Calu3 (cell line): ENCODE results near the gene ZNF574. TPM values are rescaled to one million over a fixed set of nuclear protein-coding genes. Genes with fewer than 3 reads are reported as not detected.
A peak's percentile ranks its signal among the peaks of the same experiment; 100 is the strongest.

Experiments
- BruUV-seq: library from RNA; stranded (reverse); fragments of 400-500 nt; replicated peaks from 2 replicates; lab custom pipeline; 2021; lab: Mats Ljungman, UMichigan
- CTCF ChIA-PET: fragments of 300-600 bp; sonication (Branson Sonifier 250); formaldehyde crosslinking; loops from one replicate; lab custom pipeline; 2022; ENCODE audit warnings: antibody characterized with exemption; lab: Charles Lee
- DNase-seq: peaks from one replicate; pipeline ENCODE4 v3.0.0; 2022
- H3K27ac Mint-ChIP-seq: one replicate; pipeline ENCODE4 v1.8.0; 2022; ENCODE audit warnings: mixed read lengths; ENCODE audit not compliant: unreplicated experiment
- H3K27me3 Mint-ChIP-seq: one replicate; pipeline ENCODE4 v1.8.0; 2022; ENCODE audit warnings: mixed read lengths; ENCODE audit not compliant: unreplicated experiment
- H3K36me3 Mint-ChIP-seq: one replicate; pipeline ENCODE4 v1.8.0; 2022; ENCODE audit warnings: mild to moderate bottlenecking, moderate library complexity, mixed read lengths; ENCODE audit not compliant: insufficient read depth, unreplicated experiment
- H3K4me1 Mint-ChIP-seq: one replicate; pipeline ENCODE4 v1.8.0; 2022; ENCODE audit warnings: mild to moderate bottlenecking, low read depth, mixed read lengths; ENCODE audit not compliant: unreplicated experiment
- H3K4me3 Mint-ChIP-seq: one replicate; pipeline ENCODE4 v1.8.0; 2022; ENCODE audit warnings: mild to moderate bottlenecking, low read depth, moderate library complexity, mixed read lengths; ENCODE audit not compliant: unreplicated experiment
- H3K9me3 Mint-ChIP-seq: one replicate; pipeline ENCODE4 v1.8.0; 2022; ENCODE audit warnings: low read depth, mixed read lengths; ENCODE audit not compliant: unreplicated experiment
- intact Hi-C: fragments of 100-400 bp; cut with micrococcal nuclease; formaldehyde crosslinking; loops from one replicate; pipeline ENCODE4 v1.10.0; 2022; ENCODE audit not compliant: unreplicated experiment
- total RNA-seq: library from RNA; stranded (reverse); gene quantifications from 2 replicates; pipeline ENCODE4 v1.2.3, GENCODE V29; 2022
- TF ChIP-seq, protein P1 (sequence below): fragments of 200-600 bp; IDR thresholded peaks from one replicate; pipeline ENCODE4 v1.8.0; 2022; ENCODE audit warnings: antibody characterized with exemption; ENCODE audit not compliant: unreplicated experiment

ZNF574 gene
- total RNA-seq, 1 experiment from 2014 or later, result 22.0 TPM

DNA sequence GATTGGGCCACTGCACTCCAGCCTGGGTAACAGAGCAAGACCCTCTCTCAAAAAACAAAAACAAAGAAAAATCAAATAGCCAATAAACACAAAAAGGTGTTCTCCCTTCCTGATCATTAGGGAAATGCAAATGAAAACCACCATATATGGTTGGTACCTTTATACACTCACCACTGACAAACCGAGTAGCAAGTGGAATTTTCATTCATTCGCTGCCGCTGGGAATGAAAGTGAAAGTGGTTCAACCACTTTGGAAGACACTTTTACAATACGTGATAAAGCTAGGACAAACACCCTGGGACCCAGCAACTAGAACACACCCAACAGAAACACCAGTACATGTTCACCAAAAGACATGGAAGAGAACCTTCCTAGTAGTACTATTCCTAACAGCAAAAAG, 27.0 kb upstream of the ZNF574 start:
- TF ChIP-seq, protein P1, sequence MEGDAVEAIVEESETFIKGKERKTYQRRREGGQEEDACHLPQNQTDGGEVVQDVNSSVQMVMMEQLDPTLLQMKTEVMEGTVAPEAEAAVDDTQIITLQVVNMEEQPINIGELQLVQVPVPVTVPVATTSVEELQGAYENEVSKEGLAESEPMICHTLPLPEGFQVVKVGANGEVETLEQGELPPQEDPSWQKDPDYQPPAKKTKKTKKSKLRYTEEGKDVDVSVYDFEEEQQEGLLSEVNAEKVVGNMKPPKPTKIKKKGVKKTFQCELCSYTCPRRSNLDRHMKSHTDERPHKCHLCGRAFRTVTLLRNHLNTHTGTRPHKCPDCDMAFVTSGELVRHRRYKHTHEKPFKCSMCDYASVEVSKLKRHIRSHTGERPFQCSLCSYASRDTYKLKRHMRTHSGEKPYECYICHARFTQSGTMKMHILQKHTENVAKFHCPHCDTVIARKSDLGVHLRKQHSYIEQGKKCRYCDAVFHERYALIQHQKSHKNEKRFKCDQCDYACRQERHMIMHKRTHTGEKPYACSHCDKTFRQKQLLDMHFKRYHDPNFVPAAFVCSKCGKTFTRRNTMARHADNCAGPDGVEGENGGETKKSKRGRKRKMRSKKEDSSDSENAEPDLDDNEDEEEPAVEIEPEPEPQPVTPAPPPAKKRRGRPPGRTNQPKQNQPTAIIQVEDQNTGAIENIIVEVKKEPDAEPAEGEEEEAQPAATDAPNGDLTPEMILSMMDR, result no peak
- Mint-ChIP-seq H3K9me3 (no peaks in the 10 kb centered on the region), H3K4me1 (peaks cover 24% of the 10 kb centered on the region), H3K36me3 (no peaks in the 10 kb centered on the region), H3K27me3 (peaks cover 32% of the 10 kb centered on the region), H3K27ac (peak overlapping the region; percentile 40), H3K4me3 (peak overlapping the region; percentile 68)
- no TSS peak for BruUV-seq
- CTCF ChIA-PET, result interaction anchor here (0.9 to 2.1 kb wide), 3 partner anchors 9 to 27 kb away, joined by 3 to 8 read pairs (median 4); partner anchors contain the start of gene ZNF574
- intact Hi-C loops, result no loop called here
- peak; percentile 38 for DNase-seq

DNA sequence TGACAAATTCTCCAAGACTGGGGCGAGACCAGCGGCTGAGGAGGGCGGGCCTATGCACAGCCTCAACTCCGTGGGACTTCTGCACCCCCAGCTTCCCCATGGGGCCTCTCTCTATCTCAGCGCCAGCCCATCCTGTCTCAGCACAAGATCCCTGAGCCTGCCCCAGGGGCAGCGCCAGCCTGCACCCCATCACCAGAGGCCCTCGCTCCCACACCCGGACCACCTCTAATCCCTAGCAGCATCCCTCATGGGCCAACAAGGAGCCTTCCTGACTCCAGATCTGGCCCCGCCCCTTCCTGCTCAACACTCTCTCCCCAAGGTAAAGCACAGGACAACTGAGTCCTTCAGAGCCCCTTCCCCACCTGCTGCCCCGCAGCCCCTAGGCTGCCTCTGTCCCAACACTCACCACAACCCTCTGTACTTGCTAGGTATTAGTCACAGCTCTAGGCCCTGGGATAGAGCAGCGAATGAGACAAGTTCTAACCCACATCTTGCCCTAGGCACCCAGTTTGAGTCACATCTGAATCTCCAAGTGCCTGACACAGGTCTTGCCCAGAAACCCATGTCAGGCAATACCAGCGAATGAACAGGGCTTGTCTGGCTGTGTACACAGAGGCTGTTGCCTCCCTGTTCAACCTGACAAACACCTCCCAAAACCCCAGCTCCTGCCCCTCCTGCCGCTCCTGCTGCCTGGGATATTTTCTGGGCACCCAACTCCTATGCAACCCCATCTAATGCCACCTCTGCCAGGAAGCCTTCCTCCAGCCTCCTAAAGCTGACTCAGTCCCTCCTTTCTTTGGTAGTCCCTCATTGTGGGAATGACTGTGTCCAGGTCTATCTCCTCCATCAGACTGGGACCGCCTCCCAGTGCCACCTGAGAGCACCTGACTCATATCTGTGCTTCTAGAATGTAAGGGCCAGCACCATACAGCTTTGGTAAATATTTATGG, 24.5 kb upstream of the ZNF574 start:
- BruUV-seq, result no TSS peak
- intact Hi-C loops, result no loop called here
- no peak overlapping the region for H3K4me3 Mint-ChIP-seq
- TF ChIP-seq, protein P1, result no peak
- peaks cover 27% of the 10 kb centered on the region for H3K27me3 Mint-ChIP-seq
- H3K27ac Mint-ChIP-seq, result peak overlapping the region; percentile 43
- no peaks in the 10 kb centered on the region for H3K9me3 Mint-ChIP-seq
- DNase-seq, result peak; percentile 56
- peaks cover 24% of the 10 kb centered on the region for H3K4me1 Mint-ChIP-seq
- CTCF ChIA-PET, result interaction anchor here (1.1 to 2.1 kb wide), 3 partner anchors 9 to 30 kb away, joined by 3 to 10 read pairs (median 4); no protein-coding TSS in a partner anchor
- no peaks in the 10 kb centered on the region for H3K36me3 Mint-ChIP-seq

DNA sequence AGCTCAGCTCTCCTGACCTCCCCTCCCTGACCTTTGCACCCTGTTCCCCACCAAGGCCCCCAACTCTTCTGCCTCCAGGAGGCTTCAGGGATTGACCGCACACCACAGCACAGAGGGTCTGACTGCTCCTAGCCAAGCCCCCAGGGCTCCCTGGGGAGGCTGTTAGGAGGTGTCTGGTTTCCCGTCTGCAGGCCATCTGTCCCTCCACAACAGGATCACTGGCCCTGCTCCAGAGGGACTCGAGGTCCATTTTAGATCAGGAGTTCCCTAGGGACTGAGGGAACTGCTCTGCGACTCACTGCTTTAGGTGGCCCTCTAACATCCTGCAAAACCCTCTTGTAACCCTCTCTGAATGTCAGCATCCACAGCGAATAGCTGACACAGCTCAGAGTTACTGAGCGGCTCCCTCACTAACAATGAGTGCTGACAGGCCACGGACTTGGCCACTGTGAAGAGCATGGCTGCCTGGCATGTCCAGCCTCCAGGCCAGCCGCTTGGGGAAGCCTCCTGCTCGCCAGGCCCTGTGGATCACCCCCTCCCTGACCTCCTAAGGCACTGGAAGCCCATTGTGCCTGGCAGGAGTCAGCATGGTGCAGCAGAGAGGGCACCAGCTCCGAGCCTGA, 23.6 kb upstream of the ZNF574 start:
- intact Hi-C loops, result no loop called here
- CTCF ChIA-PET, result interaction anchor here (1.1 to 2.1 kb wide), 3 partner anchors 10 to 29 kb away, joined by 3 to 10 read pairs (median 4); no protein-coding TSS in a partner anchor
- Mint-ChIP-seq H3K9me3 (no peaks in the 10 kb centered on the region), H3K27ac (no peak overlapping the region), H3K27me3 (peaks cover 31% of the 10 kb centered on the region), H3K36me3 (no peaks in the 10 kb centered on the region), H3K4me3 (no peak overlapping the region), H3K4me1 (peaks cover 24% of the 10 kb centered on the region)
- TF ChIP-seq, protein P1, result no peak
- no TSS peak for BruUV-seq
- DNase-seq, result no peak

DNA sequence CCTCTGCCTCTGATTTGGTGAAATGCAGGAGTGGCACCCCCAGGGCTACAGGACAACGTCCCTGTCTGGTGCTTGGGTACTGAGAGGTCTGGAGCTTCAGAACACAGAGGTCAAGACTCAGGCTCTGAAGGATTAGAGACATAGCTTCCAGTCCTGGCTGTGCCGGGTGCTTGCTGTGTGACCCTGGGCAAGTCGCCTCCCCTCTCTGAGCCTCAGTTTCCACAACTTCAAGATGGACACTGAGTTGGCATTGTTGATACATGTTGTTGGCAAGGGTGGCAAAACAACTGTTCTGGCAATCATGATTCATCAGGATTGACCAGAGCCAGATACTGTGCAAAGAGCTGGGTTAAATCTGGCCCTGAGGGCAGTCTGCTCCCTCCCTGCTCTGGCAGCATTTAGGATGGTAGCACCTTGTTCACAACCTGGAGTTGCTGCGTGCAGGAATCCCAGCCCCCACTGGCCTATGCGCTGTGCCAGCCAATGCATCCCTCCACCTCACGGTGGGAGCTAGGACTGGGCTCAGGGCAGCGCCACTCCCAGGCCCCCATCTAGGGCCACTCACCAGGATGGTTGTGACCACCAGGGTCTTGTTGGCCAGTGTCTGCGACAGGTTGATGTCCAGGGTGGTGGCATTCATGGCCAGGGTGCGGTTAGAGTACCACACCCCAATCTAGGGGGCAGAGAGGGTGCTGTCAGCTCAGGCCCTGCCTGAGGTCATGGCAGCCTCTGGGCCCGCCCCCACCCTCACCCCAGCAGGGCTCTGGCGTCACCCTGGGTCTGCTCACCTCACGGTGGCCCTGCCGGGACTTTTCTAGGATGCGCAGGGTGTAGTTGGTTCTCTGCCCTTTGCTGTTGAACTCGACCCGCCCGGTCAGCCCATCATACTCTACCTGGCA, 22.7 kb upstream of the ZNF574 start:
- BruUV-seq, result no TSS peak
- Mint-ChIP-seq H3K9me3 (no peaks in the 10 kb centered on the region), H3K4me3 (no peak overlapping the region), H3K4me1 (peaks cover 24% of the 10 kb centered on the region), H3K27ac (no peak overlapping the region), H3K27me3 (peaks cover 31% of the 10 kb centered on the region), H3K36me3 (no peaks in the 10 kb centered on the region)
- CTCF ChIA-PET, result interaction anchor here (2.1 kb wide), 1 partner anchor 18 kb away, joined by 10 read pairs; no protein-coding TSS in a partner anchor
- TF ChIP-seq, protein P1, result no peak
- intact Hi-C loops, result no loop called here
- no peak for DNase-seq
